Neuron (in vitro differentiated cells): ENCODE measurements around the gene BPI.
"Not testable (repeated sequence)": the region's sequence is repeated elsewhere in the genome, so short reads cannot be mapped to it uniquely, and the experiment has no call there.

Experiments used
- H2AFZ ChIP-seq: one replicate; pipeline ENCODE4 v1.6.1; 2013; ENCODE audit warnings: low read depth, mild to moderate bottlenecking, inconsistent platforms, low read length, moderate library complexity
- H3K27me3 ChIP-seq: one replicate; pipeline ENCODE4 v1.6.1; 2013; ENCODE audit warnings: low read length; ENCODE audit not compliant: insufficient read depth
- H3K36me3 ChIP-seq: one replicate; pipeline ENCODE4 v1.6.1; 2013; ENCODE audit warnings: low read length; ENCODE audit not compliant: insufficient read depth
- H3K4me1 ChIP-seq: one replicate; pipeline ENCODE4 v1.6.1; 2013; ENCODE audit warnings: low read length; ENCODE audit not compliant: insufficient read depth
- H3K4me3 ChIP-seq: 2 replicates; pipeline ENCODE4 v1.5.1; 2013; ENCODE audit warnings: mild to moderate bottlenecking, low read length, moderate library complexity
- H3K9me3 ChIP-seq: one replicate; pipeline ENCODE4 v1.6.1; 2013; ENCODE audit warnings: low read length

Gene BPI

DNA sequence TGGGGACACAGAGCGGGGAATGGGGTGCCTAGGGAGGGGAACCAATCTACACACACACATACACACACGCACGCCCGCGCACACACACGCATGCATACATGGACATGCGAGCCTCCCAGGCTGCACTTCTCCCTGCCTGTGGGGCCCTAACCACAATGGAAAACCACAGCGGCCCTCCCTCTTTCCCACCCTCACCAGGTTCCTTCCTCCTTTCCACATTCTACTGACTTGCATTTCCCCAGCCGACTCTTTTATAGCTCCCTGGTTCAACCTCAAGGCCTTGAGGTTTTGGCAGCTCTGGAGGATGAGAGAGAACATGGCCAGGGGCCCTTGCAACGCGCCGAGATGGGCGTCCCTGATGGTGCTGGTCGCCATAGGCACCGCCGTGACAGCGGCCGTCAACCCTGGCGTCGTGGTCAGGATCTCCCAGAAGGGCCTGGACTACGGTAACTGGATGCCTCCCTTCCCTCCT is at the start of gene BPI:
TSS of gene BPI (plus strand) at position 249 of the 472 bp plus-strand sequence. CDS start at position 317, 68 bp downstream.
- Histone ChIP-seq H3K4me3 (no peak within 1 kb of the TSS), H3K4me1 (peaks cover 9% of the 10 kb centered on the region), H3K9me3 (no peaks in the 10 kb centered on the region), H3K36me3 (no peaks in the 10 kb centered on the region), H3K27me3 (no peaks in the 10 kb centered on the region), H2AFZ (no peak within 1 kb of the TSS)

DNA sequence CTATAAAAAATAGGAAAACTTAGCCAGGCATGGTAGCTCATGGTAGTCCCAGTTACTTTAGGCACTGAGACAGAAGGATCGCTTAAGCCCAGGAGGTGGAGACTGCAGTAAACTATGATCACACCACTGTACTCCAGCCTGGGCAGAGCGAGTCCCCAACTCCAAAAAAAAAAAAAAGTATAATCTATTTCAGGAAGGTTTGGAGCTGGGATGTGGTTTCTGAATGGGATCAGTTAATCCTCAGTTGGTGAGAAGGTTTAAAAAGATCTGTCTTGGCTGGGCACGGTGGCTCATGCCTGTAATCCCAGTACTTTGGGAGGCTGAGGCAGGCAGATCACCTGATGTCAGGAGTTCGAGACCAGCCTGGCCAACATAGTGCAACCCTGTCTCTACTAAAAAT is 49.3 kb upstream of the BPI start:
- not testable (repeated sequence) for H2AFZ ChIP-seq

DNA sequence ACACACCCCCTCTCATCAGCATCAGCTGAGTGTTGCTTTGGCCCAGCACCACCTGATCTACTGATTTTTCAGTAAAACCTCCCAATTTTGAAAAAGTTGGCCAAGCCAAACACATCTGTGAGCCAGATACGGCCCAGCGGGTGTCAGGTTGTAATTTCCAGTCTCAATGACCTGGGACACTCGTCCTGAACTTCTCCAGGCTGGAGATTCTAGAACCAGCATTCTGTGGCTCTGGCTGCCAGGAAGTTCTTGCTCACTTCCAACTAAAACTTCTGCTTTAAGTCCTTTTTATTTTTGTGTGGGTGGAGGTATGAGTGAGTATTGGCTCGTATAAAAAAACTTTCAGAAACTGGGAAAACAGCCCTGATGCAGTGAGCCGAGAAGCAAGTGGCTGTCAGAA is 48.6 kb upstream of the BPI start:
- Histone ChIP-seq H3K4me3 (no peak overlapping the region), H3K36me3 (no peaks in the 10 kb centered on the region), H3K4me1 (no peaks in the 10 kb centered on the region), H3K9me3 (no peaks in the 10 kb centered on the region), H2AFZ (no peak overlapping the region), H3K27me3 (peaks cover 20% of the 10 kb centered on the region)

More for the DNA sequence above, 49.3 kb upstream of the BPI start:
- H3K27me3 ChIP-seq = peaks cover 13% of the 10 kb centered on the region
- not testable (repeated sequence) for H3K4me1 ChIP-seq, H3K4me3 ChIP-seq, H3K36me3 ChIP-seq, H3K9me3 ChIP-seq

DNA sequence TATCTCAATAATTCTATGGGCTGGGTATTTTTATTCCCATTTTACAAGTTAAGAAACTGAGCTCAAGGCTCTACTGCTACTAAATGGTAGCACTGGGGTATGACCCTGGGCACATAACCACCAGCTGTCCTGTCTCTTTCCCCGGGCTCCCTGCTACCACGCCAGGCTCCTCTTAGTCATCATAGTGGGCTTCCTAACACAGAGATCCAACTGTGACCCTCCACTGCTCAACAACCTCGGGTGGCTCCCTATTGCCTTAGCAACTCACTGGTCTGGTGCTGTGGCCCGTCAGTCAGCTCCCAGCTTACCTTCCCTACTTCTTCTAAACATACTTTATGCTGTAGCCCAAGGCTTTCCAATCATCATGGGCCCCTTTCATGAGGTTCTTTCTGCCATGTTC is 47.9 kb upstream of the BPI start:
- Histone ChIP-seq H3K9me3 (no peaks in the 10 kb centered on the region), H3K4me1 (no peaks in the 10 kb centered on the region), H3K36me3 (no peaks in the 10 kb centered on the region), H3K27me3 (peaks cover 25% of the 10 kb centered on the region), H2AFZ (no peak overlapping the region), H3K4me3 (no peak overlapping the region)

DNA sequence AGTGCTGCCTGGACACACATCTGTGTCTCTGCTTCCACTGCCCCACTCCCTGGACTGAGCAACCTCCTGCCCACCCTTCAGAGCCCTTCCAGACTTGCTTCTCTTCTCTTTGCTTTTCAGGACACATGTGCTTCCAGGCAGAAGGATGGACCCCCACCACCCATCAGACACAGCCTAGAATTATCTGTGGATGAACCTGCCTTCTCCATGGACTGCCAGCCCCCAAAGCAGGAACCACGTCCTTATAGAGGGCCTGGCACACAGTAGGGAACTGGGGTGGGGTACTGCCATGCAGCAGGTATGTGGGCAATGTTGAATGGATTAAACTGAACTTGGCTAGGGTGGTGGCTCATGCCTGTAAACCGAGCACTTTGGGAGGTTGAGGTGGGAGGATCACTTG is 47.0 kb upstream of the BPI start:
- no peak overlapping the region for H2AFZ ChIP-seq
- H3K36me3 ChIP-seq = no peaks in the 10 kb centered on the region
- no peaks in the 10 kb centered on the region for H3K9me3 ChIP-seq
- H3K4me1 ChIP-seq = no peaks in the 10 kb centered on the region
- H3K27me3 ChIP-seq = peaks cover 30% of the 10 kb centered on the region
- no peak overlapping the region for H3K4me3 ChIP-seq

DNA sequence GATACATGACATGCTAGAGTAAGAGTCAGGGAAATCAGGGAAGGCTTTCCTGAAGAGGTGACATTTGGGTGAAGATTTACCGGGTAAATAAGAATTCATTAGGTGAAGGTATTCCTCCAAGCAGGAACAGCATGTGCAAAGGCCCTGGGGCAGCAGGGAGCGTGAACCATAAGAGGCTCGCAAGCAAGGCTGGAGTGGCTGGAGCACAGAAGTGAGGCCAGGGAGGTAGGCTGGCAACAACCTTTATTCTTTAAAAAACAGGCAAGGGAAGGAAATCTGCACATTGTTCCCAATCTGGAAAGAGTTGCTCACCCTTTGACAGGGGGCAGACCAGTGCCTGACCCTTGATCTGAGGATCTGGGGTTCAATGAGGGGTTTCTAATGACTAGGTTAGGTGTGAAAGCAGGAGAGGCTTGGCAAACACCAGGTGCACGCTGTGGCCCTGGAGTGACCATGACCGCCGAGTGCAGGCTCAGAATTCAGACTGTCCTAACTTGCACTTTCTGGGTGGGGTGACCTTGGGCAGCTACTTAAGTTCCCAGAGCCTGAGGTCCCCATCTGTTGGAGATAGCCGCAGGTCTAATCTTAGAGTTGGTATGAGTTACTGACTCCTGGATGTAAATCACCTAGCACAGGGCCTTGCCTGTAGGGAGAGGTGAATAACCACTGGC is 45.3 kb upstream of the BPI start:
- H3K36me3 ChIP-seq = no peaks in the 10 kb centered on the region
- peaks cover 32% of the 10 kb centered on the region for H3K27me3 ChIP-seq
- H3K4me3 ChIP-seq = no peak overlapping the region
- no peaks in the 10 kb centered on the region for H3K9me3 ChIP-seq
- H2AFZ ChIP-seq = no peak overlapping the region
- H3K4me1 ChIP-seq = no peaks in the 10 kb centered on the region

DNA sequence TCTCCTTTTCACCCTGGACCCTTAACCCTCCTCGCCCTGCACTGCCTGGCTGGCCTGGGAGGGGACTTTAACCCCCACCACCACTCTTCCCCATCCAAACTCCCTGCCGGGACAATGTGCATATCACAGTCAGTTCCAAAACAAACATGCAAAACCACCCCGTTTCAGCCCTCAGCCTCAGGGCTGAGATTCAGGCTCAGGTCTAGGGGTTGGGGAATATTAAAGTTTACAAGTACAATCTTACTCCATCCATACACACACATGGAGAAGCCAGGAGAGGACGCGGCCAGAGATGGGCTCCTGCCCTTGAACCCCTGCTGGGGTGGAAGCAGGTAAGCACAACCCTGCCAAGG is 44.0 kb upstream of the BPI start:
- no peaks in the 10 kb centered on the region for H3K4me1 ChIP-seq
- no peaks in the 10 kb centered on the region for H3K36me3 ChIP-seq
- H3K4me3 ChIP-seq = no peak overlapping the region
- peaks cover 32% of the 10 kb centered on the region for H3K27me3 ChIP-seq
- H2AFZ ChIP-seq = no peak overlapping the region
- no peaks in the 10 kb centered on the region for H3K9me3 ChIP-seq

DNA sequence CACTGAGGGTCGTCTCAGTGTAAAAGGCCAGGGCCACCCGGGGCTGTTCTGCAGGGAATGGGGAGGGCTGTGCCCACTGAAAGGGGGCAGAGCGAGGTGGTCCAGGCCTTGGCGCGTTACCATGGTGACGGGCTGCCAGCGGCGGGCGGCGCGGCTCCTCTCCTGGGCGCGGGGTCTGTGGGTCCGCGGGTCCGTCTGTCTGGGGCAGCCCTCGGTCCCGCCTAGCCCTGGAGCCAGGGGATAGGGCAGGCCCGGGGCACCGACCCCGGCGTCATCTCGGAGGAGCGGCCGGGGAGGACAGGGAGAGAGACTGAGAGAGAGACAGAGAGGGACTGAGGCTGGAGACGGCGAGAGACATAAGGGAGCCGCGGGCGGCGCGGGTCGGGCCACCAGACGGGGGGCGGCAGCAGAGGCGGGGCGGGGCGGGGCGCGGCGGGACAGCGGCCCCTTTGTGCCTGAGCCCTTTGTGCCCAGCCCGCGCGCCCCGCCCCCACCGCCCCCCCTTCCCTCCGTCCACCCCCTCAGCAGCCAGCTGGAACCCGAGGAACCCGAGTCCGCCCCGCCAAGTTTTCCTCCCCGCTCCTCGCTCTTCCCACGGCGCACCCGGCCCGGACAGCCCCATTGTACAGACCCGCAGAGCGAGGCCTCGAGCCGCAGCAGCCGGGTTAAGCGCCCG is 43.4 kb upstream of the BPI start, which contains the start of gene KIAA1755:
TSS of gene KIAA1755 (minus strand) at position 358 of the 676 bp plus-strand sequence. CDS start at position 123, 235 bp downstream.
- Histone ChIP-seq H3K4me3 (no peak within 1 kb of the TSS), H2AFZ (no peak within 1 kb of the TSS), H3K4me1 (no peaks in the 10 kb centered on the region), H3K27me3 (peaks cover 32% of the 10 kb centered on the region), H3K36me3 (no peaks in the 10 kb centered on the region), H3K9me3 (no peaks in the 10 kb centered on the region)

DNA sequence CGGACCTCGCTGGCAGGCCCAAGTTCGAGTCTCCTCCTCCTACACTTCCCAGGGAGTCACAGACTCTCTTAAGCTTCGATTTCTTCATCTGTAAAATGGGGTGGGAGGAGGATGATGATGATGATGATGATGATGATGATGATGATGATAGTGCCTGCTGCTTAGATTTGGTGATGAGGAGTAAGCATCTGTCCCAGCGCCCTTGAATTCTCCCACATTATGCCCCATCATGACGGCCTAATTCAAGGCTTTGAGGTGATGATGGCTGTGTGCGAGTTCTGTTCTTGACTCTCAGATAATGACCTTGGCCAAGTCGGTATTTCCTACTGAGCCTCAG is 42.9 kb upstream of the BPI start:
- no peaks in the 10 kb centered on the region for H3K9me3 ChIP-seq
- no peaks in the 10 kb centered on the region for H3K4me1 ChIP-seq
- peaks cover 32% of the 10 kb centered on the region for H3K27me3 ChIP-seq
- H3K36me3 ChIP-seq = no peaks in the 10 kb centered on the region
- H3K4me3 ChIP-seq = no peak overlapping the region
- H2AFZ ChIP-seq = no peak overlapping the region

DNA sequence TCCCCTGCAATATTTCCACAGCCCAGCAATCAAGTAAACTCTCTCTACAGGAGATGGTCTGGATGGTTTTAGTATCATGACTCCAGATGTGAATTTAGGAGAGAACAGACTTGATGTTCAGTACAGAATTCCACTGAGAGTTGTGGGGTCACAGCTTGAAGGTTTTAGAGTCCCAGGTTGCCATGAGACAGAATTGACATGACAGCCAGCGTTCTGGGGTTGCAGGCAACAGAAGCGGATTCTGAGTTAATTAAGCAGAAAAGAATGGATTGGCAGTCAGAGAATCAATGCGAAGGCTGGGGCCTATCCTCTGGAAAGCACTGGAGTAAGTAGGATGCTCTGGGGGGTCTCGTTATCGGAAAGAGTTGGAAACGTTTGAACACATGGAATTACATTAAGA is 41.0 kb upstream of the BPI start:
- Histone ChIP-seq H3K36me3 (no peaks in the 10 kb centered on the region), H3K4me3 (no peak overlapping the region), H3K4me1 (no peaks in the 10 kb centered on the region), H2AFZ (no peak overlapping the region), H3K9me3 (no peaks in the 10 kb centered on the region), H3K27me3 (peaks cover 29% of the 10 kb centered on the region)

DNA sequence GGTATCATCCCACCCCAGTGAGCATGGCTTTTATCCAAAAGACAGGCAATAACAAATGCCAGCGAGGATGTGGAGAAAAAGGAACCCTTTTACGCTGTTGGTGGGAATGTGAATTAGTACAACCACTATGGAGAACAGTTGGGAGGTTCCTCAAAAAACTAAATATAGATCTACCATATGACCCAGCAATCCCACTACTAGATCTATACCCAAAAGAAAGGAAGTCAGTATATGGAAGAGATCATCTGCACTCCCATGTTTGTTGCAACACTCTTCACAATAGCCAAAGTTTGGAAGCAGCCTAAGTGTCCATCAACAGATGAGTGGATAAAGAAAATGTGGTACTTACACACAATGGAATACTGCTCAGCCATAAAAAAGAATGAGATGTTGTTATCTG is 37.5 kb upstream of the BPI start:
- H3K27me3 ChIP-seq = peaks cover 4% of the 10 kb centered on the region
- H3K36me3 ChIP-seq = no peaks in the 10 kb centered on the region
- H2AFZ ChIP-seq = no peak overlapping the region
- no peaks in the 10 kb centered on the region for H3K9me3 ChIP-seq
- H3K4me3 ChIP-seq = no peak overlapping the region
- no peaks in the 10 kb centered on the region for H3K4me1 ChIP-seq

DNA sequence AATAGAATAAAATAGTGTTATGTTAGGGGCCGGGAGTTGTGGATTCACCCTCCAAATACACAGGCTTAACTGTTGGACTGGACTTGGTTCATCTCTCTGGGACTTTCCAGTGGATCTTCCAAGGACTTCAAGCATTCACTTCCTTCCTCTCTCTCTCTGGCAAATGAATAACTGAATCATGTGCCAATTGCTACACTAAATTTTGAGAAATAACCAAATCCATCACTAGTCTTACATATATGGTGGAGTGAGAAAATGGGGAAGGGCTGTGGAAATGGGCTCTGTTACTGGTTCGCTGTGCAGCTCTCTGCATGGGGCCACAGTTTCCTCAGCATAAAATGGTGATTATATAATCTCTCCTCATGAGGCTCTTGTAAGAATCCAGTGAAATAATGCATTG is 36.7 kb upstream of the BPI start:
- H3K36me3 ChIP-seq = no peaks in the 10 kb centered on the region
- H2AFZ ChIP-seq = no peak overlapping the region
- no peaks in the 10 kb centered on the region for H3K27me3 ChIP-seq
- no peaks in the 10 kb centered on the region for H3K9me3 ChIP-seq
- H3K4me1 ChIP-seq = no peaks in the 10 kb centered on the region
- H3K4me3 ChIP-seq = no peak overlapping the region

DNA sequence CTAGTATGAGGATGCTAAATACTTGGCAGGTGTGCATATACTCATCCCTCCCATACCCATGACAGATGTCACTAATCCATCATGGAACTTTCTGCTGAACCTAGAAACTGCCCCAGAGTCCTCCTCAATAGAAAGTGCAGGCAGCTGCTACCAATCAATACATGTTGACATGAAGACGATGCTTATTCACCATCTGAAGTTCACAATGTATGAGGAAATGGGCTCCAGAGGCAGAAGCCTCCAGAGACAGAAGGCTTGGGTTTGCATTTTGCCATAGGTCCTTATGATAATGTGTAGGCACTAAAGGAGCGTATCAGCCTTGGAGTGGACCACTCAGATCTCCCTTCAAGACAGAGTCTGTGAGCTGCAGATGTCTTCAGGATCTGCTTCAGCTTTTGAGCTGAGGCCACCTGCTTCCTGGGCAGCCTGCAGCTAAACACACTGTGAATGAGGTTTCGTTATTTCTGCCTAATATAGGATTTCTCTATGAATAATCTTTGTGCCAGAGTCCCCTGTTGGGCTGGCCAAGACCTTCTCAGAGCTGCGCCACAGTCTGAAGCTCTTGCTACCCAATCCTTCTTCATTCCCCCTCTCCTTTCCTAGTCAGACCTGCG is 35.9 kb upstream of the BPI start:
- H3K4me1 ChIP-seq = no peaks in the 10 kb centered on the region
- no peak overlapping the region for H3K4me3 ChIP-seq
- no peak overlapping the region for H2AFZ ChIP-seq

More for the DNA sequence above, 35.9 kb upstream of the BPI start:
- H3K36me3 ChIP-seq = no peaks in the 10 kb centered on the region
- H3K9me3 ChIP-seq = no peaks in the 10 kb centered on the region
- no peaks in the 10 kb centered on the region for H3K27me3 ChIP-seq
